Activated CD4-positive, alpha-beta T cell treated with anti-CD3 and anti-CD28 coated beads for 4 hours (primary cell): ENCODE measurements around the gene FBLN2.
A peak's percentile ranks its signal among the peaks of the same experiment; 100 is the strongest.
"Not testable (repeated sequence)": the region's sequence is repeated elsewhere in the genome, so short reads cannot be mapped to it uniquely, and the experiment has no call there.

ENCODE experiments used
- DNase-seq, 2 donors: peaks; one replicate each; pipeline ENCODE4 v3.0.0-alpha.2; 2020

FBLN2 gene

DNA sequence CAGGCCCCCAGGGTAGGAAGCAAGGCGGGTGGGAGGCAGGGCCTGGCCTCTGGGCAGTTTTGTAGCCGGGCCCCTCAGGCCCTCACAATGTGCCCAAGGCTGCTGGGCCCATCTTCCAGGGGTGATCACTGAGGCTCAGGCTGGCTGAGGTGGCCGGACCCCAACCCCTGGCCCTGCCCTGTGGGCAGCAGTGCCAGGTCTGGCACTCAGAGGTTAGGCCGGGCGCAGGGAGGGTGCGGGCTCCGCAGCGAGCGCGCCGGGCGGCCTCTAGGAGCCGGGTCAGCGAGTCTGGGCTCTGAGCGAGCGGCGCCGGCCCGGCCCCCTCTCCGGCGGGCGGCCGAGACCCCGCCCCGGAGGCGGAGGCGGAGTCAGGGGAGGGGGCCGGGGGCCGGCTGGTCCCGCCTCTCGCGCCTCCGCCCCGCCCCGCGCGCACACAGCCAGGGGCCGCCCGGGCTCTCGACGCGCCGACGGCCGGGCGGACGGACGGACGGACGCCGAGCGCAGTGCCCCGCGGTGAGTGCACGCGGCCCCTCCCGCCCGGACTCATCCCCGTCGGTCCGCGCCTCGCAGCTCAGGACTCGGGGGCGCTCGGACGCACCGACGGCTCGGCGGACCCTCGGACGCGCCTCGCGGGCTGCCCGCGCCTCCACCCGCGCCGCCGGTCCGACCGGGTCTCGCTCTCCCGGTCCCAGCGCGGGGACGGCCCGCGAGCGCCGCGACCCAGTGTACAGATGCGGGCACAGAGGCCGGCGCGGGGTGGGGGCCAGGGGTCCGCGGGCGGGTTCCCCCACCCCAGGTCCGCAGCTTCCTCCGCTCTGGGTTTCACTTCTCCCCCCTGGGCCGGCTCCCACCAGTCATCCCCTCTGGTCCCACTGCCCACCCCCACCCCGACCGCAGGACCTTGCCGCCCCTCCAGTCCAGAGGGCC, at the start of gene FBLN2:
Gene FBLN2 (plus strand): TSS at position 430 of the 927 bp plus-strand sequence. CDS start 21,231 bp downstream, outside the sequence.
- DNase-seq: peak in 1 of 2 donors; percentile 12

DNA sequence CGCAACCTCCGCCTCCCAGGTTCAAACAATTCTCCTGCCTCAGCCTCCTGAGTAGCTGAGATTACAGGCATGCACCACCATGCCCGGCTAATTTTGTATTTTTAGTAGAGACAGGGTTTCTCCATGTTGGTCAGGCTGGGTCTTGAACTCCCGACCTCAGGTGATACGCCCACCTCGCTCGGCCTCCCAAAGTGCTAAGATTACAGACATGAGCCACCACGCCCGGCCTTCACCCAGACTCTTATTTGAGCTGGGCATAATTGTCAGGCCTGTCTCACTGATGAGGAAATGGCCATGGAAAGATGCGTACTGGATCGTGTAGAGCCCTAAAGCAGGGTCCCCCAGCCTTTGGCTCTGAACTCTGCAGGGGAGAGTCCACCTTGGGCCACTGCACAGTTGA, 49.7 kb upstream of the FBLN2 start:
- DNase-seq: not testable (repeated sequence)

DNA sequence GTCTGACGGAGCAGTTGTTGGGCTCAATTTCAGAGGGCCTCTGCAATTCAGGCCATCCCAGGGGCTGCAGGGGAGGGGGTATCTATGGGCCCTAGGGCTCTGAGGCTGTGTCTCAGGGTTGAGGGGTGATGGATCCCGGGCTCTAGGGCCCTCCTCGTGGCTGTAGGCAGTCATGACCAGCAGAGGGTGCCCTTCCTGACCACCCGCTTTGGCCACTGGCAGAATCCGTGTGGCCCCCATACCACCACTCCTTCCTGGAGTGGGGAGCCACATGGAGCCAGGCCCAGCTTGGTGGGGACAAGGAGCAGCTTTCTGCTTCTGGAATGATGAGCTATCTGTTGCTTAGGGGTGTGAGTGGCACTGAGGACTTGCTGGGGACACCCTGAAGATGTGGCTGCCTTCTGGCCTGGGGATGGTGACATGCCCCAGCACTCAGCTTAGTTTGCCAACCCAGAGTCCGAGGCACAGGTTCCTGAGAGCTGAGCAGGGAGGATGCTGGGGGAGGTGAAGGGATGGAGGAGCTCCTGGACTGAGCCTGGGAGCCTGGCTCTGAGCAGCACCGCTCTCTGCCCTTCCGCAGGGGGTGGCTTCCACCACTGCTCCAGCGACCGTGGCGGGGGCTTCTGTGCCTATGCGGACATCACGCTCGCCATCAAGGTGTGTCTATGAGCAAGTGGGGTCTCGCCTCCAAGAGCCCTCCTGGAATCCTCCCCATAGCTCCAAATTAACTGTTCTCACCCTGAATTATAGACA, 48.6 kb upstream of the FBLN2 start:
- no peak for DNase-seq

DNA sequence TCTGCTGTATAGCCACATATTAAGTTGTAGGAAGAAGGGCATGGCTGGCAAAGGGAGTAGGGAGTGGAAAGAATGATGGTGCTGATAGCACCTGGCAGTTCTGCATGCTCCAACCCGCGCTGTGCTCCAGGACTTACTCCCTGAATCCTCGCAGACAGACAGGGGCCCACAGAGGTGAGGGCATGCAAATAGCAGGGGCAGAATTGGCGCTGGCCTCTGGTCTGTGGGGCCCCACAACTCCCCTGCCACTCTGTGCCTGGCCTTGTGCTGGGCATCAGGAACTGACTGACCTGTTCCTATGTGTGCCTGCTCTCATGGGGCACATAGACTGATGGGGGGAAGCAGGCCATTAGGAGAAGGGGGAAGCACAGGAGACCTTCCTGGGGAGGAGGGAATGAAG, 47.9 kb upstream of the FBLN2 start:
- no peak for DNase-seq

DNA sequence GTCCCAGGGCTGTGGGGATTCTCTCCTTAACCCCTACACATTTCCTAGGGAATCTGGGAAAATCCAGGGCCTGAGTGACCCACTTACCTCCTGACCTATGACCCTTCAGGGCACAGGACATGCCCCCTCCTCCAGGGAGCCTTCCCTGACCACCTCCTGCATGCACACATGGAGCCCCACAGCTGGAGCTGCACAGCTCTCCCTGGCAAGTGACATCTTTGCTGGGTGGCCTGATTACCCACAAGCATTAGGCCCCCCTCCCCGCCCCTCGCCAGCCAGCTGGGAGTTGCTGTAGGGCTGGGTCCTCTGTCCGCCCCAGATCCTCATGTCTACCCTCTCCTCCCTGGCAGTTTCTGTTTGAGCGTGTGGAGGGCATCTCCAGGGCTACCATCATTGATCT, 47.4 kb upstream of the FBLN2 start:
- DNase-seq: no peak

DNA sequence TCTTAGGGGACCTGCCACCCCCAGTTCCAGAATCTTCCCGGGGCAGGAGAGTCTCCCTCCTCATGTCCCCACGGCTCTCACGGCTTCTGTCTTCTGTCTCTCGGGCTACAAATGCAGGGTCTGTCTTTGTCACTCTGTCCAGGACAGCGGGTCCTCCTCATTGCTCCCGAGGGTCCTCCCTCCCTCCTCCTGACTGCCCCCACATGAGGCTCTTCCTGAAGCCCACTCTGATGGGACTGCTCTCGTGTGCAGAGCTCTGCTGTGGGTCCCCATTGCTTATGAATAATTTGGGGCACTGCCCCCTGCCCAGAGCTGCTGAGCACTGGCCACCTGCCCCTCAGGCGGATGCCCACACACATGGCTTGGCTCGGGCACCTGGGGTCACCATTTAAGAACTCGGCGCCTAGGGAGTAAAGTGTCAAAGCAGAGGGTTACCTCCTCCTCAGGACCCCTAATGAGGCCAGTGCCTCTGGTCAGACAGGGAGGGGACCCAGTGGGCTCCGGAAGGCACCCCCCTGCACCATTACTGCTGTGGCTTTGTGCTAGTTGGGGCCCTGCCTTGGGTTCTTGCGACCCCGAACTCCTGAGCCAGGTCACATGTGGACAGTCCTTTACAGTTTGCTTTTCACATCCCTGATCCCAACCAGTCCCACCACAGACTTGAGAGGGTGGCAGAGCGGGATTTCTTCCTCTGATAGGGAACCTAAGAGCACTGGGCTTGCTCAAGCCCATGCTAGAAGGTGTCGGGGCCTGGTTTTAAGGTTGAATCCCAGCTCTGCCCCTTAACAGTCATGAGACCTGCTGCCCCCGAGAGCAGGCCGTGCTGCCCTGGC, 46.8 kb upstream of the FBLN2 start:
- no peak for DNase-seq

DNA sequence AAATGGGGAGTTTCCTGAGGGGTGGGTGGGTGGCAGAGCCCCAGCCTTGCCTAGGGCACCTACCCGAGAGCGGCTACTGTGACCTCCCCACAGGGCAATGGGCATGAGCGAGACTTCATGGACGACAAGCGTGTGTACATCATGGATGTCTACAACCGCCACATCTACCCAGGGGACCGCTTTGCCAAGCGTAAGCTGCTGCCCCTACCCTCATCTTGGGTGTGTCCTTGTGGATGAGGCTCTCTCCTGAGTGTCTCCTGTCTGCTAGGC, 46.2 kb upstream of the FBLN2 start:
- DNase-seq: no peak

DNA sequence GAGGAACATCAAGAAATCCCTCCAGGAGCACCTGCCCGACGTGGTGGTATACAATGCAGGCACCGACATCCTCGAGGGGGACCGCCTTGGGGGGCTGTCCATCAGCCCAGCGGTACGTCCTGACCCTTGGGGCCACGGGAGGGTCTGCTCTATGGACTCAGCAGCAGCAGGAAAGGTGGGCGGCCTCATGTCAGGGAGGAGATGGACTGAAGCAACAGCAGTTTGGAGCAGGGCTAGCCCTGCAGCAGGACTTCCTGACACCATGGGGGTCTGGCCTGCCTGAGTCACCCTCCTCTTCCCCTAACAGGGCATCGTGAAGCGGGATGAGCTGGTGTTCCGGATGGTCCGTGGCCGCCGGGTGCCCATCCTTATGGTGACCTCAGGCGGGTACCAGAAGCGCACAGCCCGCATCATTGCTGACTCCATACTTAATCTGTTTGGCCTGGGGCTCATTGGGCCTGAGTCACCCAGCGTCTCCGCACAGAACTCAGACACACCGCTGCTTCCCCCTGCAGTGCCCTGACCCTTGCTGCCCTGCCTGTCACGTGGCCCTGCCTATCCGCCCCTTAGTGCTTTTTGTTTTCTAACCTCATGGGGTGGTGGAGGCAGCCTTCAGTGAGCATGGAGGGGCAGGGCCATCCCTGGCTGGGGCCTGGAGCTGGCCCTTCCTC, 44.6 kb upstream of the FBLN2 start:
- no peak for DNase-seq

DNA sequence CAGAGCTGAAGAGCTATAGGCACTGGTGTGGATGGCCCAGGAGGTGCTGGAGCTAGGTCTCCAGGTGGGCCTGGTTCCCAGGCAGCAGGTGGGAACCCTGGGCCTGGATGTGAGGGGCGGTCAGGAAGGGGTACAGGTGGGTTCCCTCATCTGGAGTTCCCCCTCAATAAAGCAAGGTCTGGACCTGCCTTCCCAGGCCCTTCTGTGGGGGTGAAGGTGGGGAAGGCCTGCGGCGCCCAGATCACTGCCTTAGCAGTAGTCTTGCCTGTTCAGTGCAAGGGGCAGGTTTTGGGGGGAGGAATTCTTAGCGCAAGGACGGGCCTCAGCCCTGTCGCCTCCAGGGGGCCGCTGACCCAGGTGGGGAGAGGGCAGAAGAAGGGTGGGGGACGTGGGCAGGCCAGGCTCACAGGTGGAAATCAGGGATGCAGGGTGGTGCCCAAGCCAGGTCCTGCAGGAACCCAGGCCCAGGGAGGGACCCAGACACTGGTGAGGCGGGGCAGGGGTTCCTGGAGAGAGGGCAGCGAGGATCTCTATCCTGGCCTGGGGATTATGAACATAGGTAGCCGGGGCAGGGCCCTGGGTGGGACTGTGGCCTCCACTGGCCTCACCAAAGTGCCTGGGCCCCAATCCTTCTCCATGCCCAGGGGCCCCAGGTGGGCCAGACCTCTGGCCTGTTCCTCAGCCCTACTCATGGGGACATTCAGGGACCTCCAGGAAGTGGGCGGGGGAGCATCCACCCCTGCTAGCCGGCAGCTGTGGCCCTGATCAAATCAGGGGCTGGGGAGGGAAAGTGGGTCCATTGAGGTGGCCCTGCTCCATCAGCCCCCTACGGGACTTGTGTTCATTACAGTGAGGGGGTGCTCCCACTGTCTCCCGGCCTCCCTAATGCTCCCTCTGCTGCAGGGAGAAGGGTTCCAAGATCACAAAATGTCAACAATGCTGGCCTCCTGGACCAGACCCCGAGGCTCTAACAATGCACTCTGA, 43.5 kb upstream of the FBLN2 start:
- DNase-seq: no peak

DNA sequence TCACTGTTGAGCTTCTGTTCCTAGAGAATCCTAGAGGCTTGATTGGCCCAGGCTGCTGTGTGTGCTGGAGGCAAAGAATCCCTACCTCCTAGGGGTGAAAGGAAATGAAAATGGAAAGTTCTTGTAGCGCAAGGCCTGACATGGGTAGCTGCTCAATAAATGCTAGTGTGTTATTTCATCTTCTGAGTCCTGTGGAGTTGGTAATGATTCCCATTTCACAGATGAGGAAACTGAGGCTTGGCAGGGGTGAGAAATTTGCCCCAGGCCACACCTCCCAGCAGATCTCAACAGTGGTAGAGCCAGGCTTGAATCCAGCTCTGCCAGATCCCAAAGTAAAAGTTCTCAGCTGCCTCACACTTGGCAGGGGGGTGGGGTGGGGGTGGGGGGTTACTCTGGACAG, 42.7 kb upstream of the FBLN2 start:
- no peak for DNase-seq

DNA sequence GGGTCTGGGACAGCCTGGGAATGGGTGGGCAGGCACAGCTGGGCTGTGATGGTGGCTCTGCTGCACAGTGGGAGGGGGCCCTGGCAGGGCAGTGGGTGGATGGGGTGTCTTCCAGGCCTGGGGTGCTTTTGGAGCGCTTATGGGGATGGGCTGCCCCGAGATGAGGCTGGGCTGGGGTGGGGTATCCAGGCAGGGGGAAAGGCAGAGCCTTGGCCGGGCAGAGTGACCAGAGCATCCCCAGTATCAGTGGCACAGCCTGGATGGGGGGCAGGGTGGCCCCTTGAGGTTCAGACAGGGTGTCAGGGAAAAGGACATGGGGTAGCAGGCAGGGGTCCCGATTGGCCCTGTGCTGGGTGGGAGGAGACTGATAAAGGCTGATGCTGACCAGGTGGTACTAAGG, 42.2 kb upstream of the FBLN2 start:
- DNase-seq: no peak

DNA sequence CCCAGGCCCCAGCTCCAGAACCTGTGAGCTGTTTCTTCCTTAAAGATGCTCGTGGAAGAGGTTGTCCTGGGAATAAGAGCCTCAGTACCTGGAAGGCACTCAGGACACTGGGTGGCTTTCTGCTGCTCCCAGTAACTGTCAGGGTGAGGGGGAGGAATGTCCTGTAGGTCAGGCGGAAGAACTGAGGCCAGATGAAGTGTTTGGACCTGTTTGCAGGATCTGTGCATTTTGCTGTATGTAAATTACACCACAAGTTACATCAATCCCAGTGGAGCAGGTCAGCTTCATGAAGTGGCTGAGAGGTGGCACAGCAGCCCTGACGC, 41.7 kb upstream of the FBLN2 start:
- DNase-seq: no peak

DNA sequence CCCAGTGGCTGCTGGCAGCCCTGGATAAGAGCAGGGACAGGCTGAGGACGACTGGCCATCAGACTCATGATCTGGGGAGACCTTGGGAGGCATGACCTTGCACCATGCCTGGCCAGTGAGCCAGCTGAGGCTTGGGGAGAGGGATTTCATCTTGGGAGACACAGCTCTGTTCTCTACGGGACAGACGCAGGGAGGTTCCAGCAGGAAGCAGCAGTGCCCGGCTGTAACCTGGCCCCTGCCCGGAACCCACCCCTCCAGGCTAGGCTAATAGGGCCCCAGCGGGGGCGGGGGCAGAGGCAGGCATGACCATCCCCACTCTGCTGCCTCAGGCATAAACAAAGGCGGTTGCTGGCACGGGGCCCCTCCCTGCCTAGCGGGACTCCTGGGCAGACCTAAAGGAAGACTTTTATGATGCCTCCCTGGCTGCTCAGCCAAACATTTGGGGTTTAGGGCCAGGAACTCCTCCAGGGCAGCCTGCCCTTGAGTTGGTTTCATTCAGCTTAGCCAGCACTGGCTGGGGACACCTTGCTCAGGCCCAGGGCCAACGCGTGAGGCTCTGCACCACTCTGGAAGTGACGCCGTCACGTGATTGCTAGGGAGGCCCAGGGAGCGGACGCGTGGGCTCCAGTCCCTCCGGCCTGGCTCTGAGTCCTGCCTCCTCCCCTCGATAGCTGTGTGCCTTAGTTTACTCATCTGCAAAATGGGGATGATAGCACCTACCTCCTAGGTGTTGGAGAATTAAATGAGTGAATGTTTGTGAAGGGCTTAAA, 41.2 kb upstream of the FBLN2 start:
- no peak for DNase-seq

DNA sequence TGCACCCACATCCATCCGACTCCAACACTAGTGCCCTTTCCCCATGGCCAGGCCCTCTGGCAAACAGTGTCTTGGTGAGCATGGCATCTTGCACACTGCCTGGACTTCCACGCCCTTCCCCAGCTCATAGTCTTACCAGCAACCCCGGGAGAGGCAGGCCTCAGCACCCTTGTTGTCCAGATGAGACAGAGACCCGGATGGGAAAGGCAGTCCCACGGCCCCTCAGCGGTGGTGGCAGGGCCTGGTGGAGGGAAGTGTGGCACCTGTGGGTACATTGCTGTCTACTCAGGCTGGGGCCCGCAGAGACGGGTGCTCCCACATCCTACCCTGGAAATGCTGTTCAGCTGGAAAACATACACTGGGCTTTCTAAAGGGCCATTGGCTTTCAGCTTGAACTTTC, 40.4 kb upstream of the FBLN2 start:
- no peak for DNase-seq

DNA sequence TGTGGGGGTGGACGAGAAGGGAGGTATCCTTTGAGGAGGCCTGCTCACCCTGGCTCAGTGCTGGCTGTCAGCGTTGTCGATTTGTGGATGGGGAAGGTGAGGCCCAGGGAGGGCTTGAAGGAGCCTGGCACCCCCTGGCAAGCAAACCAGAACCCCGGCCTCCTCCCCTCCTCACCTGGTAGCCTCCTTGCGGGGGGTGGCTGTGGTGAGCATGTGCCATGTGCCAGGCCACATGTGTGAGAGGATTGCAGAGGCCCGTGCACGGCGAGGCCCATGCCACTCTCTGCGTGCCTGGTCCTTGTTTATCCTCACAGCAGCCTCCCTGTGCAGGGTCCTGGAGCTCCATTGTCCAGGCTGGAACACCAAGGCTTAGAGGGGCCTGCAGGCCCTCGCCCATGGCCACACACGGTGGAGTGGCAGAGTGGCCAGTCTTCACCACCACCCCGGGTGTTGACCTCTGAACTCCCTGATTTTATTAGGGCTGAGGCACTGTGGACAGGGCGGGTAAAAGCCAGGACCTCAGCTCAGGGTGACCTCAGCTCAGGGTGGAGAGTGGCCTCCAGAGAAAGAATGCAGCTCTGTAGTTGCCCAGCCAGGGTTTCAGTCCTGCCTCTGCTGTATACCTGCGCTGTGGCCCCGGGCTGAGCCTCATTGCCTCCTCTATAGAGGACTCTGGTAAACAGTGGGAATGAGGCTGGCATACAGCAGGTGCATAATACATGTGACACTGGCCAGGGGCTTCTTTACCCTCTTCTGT, 39.7 kb upstream of the FBLN2 start:
- DNase-seq: no peak

DNA sequence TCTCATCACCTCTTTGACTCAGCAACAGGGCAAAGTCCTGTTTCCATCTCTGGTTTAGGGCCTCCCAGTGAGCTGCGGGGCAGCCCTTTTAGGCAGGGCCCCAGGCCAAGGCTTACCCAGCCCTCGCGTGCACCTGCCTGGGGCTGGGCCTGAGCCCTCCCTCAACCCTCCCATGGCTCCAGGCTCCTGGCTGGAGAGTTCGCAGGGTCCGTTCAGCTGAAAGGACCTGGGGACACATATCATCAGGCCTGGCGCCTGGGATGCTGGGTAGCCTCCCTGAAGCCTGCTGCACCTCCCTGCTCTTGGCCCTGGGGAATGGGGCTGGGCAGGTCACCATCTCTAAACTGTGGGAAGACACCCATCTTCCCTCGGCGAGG, 39.1 kb upstream of the FBLN2 start:
- DNase-seq: no peak

DNA sequence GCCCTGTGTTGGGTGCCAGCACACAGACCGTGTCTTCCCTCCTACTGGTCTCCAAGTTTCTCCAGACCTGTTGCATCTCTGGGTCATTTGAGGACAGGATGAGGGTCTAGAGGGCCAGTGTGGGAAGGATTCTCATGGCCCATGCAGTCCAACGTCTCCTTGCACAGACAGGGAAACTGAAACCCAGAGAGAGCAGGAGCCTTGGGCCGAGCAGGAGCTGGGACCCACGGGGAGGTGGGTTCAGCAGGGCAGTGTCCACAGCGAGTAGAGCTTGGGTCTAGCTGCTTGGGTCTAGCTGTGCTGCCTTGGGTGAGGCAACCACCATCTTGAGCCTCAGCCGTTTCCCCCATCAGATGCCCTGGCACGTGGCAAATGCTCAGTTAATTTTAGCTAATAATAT, 36.5 kb upstream of the FBLN2 start:
- DNase-seq: no peak

DNA sequence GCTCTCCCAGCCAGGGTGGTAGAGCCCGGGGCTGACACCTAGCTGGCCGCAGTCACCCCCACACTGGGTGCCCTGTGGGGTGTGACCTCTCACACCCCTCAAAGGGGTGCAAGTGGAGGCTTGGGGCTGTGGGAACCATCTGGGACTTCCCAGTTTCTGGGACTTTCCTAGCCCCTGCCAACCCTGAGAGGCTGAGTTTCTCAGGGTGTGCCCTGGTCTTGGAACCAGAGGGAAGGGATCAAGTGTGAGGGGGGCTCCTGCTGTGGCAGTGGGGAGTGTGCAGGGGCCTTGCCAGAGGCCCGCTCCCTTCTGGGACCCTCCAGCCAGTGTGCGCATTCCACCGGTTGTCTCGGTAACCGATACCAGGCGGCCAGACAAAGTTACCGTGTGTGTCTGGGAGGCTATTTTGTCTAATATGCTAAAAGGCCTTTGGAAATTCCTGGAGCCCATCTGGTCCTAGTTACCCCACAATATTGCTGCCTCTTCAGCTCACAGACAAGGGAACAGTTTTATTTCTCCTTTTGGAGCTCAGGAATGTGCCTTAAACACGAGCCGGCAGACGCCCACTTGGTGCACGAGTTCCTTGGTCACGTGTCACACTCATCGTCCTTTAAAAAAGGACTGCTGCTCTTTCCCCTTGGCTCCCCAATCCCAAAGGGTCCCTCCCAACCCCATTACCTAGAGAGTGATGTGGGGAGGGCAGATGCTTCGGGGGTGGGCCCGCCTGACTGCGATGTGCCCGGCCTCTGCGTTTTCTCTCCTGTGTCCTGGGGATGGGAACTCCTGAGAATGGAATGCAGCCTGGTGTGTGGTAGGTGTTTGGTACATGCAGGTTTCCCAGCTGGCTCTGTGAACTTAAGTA, 35.6 kb upstream of the FBLN2 start:
- no peak for DNase-seq

DNA sequence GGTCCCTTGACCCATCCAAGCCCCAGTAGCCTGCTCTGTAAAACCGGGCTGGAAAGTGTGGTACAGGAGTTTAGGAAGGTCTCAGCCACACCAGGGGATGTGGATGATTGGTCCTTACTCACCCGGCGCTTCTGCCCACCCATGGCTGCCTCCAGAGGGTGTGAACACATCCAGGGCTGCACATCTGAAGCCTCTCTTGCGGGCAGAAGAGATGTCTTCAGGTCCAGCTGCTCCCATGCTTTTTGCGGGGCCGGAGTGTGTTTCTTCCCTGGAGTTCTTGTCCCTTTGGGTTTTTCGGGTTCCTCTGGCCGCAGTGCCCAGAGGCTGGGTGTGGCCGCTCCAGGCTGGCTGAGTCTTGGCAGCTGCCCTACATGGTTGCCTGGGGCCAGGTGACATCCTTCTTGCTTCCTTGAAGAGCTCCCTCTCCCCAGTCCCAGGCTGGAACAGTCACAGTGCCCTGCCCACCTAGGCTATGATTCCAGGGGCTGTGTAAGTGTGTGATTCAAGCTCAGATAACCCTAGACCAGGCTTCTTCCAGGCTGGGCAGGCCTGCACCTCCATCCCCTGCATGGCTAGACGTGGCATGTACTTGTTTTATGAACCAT, 34.9 kb upstream of the FBLN2 start:
- DNase-seq: no peak
